Ishikawa (cell line): ENCODE measurements around the gene MRPS31.

Experiments used
- CEBPB ChIP-seq: IDR thresholded peaks from 2 replicates; pipeline ENCODE4 v1.6.1; 2012
- CREB1 ChIP-seq: IDR thresholded peaks from 2 replicates; pipeline ENCODE4 v1.6.1; 2012; ENCODE audit warnings: low read depth
- EP300 ChIP-seq: IDR thresholded peaks from 2 replicates; pipeline ENCODE4 v1.6.1; 2012; ENCODE audit warnings: borderline replicate concordance
- FOXM1 ChIP-seq: IDR thresholded peaks from 2 replicates; pipeline ENCODE4 v1.6.1; 2012; ENCODE audit warnings: low read depth, borderline replicate concordance
- NFIC ChIP-seq: IDR thresholded peaks from 2 replicates; pipeline ENCODE4 v1.6.1; 2012
- RAD21 ChIP-seq: IDR thresholded peaks from 2 replicates; pipeline ENCODE4 v1.6.1; 2012; ENCODE audit warnings: low read depth
- TAF1 ChIP-seq: IDR thresholded peaks from 2 replicates; pipeline ENCODE4 v1.6.1; 2012; ENCODE audit warnings: low read depth, mild to moderate bottlenecking
- TCF12 ChIP-seq: IDR thresholded peaks from 2 replicates; pipeline ENCODE4 v1.6.1; 2012; ENCODE audit warnings: low read depth
- TEAD4 ChIP-seq: IDR thresholded peaks from 2 replicates; pipeline ENCODE4 v1.6.1; 2012
- YY1 ChIP-seq: IDR thresholded peaks from 2 replicates; pipeline ENCODE4 v1.6.1; 2012; ENCODE audit warnings: low read depth
- ZBTB7A ChIP-seq: IDR thresholded peaks from 2 replicates; pipeline ENCODE4 v1.6.1; 2012; ENCODE audit warnings: low read depth
- TF ChIP-seq, protein P1 (sequence below): IDR thresholded peaks from 2 replicates; pipeline ENCODE4 v1.6.1; 2012; ENCODE audit warnings: low read depth, mild to moderate bottlenecking
- TF ChIP-seq, protein P2 (sequence below): IDR thresholded peaks from 2 replicates; pipeline ENCODE4 v1.6.1; 2012
- TF ChIP-seq, protein P3 (sequence below): IDR thresholded peaks from 2 replicates; pipeline ENCODE4 v1.6.1; 2012

DNA sequence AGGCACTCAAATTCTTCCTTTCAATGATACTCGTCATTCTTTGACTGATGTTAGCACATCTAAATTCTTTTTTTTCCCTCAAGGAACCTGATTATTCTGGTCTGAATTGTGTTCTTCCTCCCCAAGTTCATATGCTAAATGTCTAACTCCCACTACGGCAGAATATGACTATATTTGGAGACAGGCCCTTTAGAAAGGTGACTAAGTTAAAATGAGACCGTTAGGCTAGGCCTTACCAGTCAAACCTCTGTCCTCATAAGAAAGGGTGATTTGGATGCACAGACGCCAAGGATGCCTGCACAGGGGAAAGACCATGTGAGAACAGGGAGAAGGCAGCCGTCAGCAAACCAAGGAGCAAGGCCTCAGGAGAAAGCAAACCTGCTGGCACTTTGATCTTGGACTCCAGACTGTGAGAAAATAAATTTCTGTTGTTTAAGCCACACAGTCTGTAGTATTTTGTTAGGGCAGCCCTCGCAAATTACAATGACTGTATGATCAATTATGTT, 91.5 kb downstream of the MRPS31 start:
- no peak for TF ChIP-seq RAD21
- TF ChIP-seq TAF1: no peak
- TF ChIP-seq, protein P1, sequence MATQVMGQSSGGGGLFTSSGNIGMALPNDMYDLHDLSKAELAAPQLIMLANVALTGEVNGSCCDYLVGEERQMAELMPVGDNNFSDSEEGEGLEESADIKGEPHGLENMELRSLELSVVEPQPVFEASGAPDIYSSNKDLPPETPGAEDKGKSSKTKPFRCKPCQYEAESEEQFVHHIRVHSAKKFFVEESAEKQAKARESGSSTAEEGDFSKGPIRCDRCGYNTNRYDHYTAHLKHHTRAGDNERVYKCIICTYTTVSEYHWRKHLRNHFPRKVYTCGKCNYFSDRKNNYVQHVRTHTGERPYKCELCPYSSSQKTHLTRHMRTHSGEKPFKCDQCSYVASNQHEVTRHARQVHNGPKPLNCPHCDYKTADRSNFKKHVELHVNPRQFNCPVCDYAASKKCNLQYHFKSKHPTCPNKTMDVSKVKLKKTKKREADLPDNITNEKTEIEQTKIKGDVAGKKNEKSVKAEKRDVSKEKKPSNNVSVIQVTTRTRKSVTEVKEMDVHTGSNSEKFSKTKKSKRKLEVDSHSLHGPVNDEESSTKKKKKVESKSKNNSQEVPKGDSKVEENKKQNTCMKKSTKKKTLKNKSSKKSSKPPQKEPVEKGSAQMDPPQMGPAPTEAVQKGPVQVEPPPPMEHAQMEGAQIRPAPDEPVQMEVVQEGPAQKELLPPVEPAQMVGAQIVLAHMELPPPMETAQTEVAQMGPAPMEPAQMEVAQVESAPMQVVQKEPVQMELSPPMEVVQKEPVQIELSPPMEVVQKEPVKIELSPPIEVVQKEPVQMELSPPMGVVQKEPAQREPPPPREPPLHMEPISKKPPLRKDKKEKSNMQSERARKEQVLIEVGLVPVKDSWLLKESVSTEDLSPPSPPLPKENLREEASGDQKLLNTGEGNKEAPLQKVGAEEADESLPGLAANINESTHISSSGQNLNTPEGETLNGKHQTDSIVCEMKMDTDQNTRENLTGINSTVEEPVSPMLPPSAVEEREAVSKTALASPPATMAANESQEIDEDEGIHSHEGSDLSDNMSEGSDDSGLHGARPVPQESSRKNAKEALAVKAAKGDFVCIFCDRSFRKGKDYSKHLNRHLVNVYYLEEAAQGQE: no peak
- no peak for TF ChIP-seq EP300
- TF ChIP-seq, protein P2, sequence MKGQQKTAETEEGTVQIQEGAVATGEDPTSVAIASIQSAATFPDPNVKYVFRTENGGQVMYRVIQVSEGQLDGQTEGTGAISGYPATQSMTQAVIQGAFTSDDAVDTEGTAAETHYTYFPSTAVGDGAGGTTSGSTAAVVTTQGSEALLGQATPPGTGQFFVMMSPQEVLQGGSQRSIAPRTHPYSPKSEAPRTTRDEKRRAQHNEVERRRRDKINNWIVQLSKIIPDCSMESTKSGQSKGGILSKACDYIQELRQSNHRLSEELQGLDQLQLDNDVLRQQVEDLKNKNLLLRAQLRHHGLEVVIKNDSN: no peak
- no peak for TF ChIP-seq TCF12
- TF ChIP-seq ZBTB7A: no peak
- no peak for TF ChIP-seq NFIC
- no peak for TF ChIP-seq YY1
- TF ChIP-seq, protein P3, sequence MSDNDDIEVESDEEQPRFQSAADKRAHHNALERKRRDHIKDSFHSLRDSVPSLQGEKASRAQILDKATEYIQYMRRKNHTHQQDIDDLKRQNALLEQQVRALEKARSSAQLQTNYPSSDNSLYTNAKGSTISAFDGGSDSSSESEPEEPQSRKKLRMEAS: no peak
- no peak for TF ChIP-seq CREB1
- no peak for TF ChIP-seq FOXM1
- no peak for TF ChIP-seq TEAD4
- TF ChIP-seq CEBPB: no peak
